GM18508 (cell line): ENCODE results near the gene SLC7A5.
"Not testable (repeated sequence)": the region's sequence is repeated elsewhere in the genome, so short reads cannot be mapped to it uniquely, and the experiment has no call there.

Source experiments
- ATAC-seq: cut with Tn5 transposase; IDR thresholded peaks from one replicate; pipeline ENCODE4 v1.9.1; 2021; ENCODE audit warnings: moderate number of reproducible peaks; ENCODE audit not compliant: insufficient read depth, unreplicated experiment

SLC7A5 gene

DNA sequence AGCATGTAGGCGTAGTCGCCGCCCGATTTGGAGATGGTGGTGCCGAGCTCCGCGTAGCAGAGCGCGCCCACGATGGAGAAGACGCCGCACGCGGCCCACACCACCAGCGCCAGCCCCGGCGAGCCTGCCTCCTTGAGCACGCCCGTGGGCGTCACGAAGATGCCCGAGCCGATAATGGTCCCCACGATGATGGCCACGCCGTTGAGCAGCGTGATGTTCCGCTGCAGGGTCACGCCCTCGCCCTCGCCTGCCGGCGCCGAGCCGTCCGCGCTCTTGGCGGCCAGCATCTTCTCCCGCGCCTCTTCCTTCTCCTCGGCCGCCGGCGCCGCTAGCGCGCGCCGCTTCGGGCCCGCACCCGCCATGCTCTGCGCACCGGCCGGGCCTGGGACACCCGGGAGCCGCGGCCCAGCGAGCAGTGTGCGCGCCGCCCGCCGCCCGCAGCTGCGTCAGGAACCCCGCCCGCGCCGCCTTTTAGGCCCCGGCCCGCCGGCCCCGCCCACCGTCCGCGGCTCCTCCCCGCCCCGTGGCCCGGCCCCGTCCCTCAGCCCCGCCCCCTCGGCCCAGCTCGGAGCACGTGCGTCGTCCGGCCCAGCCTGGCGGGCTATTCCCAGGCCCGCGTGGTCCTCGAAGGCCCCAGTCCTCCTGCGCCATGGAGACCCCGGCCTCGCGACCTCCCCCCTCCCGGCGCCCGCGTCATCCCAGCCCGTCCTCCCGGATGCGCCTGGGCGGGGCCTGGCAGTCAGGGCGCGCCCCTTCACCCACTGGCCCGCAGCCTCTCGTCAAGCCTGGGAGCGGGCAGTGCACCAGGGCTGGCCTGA lies at the start of gene SLC7A5:
SLC7A5 (minus strand) TSS at position 447 of the 818 bp plus-strand sequence; CDS start at position 362, 85 bp downstream.
- ATAC-seq = not testable (repeated sequence)

DNA sequence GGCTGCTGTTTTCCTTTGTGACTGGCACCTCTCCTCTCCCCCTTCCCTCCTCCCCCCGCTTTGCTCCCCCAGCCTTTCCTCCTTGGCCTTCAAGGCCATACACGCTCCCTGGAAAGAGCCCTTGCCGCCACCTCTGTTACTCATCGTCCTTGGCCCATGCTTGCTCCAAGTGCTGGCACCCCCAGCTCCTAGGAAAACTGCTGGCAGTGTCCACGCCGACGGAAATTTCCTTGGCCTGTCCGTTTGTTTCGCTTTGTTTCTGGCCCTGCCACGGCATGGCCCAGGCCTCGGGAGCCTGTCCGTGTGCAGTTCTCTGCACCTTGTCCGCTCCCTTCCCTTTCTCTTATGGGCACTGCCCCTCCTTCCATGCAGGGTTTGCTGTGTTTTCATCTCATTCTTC lies 49.0 kb upstream of the SLC7A5 start:
- no peak for ATAC-seq

DNA sequence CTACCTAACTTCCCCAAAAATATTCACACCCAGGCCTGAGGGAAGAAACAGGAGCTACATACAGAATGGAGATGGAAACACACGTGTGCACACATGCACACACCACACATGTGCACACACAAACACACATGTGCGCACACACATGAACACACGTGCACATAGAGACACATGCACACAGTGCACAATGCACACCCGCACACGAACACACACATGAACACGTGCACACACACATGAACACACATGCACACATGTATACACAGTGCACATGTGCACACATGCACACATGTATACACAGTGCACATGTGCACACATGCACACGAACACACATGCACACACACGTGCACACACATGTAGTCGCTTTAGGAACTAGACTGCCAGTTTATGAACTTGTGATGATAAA lies 48.2 kb upstream of the SLC7A5 start:
- no peak for ATAC-seq

DNA sequence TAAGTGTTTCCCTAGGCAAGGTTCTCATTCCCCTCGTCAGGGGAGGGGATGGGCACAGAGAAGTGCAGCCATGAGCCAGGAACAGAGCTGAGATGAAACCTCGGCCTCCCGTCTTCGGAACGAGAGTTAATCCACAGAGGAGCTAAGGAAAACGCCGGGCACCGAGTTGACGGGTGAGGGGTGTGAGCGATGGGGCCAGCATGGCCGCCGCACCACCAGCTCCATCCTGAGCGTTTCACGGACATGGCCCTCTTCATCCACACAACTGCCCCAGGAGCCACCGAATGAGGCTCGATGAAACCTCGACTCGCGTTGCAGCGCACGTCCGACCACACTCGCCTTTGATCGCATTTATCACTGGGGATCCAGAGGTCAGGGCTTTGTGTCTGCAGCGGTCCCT lies 45.5 kb upstream of the SLC7A5 start:
- ATAC-seq = no peak

DNA sequence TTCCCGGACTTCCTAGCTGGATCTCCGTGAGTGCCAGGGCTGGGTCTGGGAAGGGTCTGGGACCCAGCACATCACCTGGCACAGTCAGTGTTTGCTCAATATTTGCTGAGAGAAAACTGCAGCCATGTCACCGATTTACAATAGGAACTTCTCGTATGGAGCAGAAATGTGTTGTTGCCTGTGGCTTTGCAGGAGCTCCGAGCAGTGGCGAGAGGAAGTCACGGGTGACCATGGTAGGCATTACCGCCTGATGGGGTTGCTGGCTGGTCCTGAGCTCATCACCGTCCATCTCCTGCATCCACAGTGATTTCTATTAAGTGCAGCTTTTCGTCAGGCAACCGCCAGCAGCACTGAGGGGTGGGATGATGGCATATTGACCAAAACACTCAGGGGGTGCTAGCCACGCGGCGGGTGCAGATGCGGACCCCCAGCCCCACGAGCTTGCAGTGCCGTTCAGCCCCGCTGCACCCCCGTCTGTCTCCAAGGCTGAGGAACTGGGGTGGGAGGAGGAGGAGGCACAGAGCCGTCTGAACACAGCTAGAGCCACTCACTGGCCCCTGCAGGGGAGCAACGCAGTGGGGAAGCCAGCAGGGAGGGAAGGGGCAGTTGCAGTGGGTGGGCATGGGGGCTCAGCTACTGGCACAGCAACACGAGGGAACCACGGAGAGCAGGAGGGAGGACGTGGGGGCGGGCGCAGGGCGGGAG lies 44.9 kb upstream of the SLC7A5 start:
- not testable (repeated sequence) for ATAC-seq

DNA sequence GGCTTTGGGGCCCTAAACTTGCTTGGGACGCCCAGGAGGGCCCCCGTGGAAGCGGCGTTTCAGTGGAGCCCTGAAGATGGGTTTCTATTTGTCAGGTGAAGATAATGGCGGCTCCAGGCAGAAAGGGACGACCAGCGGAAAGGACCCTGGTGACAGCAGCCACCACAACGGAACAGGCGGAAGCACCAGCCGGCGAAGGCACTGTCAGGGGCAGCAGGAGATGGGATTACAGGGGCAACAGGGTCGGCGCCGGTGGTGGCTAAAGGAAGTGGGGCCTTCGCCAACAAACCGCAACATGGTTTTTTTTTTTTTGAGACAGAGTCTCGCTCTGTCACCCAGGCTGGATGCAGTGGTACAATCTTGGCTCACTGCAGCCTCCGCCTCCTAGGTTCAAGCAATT lies 43.4 kb upstream of the SLC7A5 start:
- ATAC-seq = not testable (repeated sequence)

DNA sequence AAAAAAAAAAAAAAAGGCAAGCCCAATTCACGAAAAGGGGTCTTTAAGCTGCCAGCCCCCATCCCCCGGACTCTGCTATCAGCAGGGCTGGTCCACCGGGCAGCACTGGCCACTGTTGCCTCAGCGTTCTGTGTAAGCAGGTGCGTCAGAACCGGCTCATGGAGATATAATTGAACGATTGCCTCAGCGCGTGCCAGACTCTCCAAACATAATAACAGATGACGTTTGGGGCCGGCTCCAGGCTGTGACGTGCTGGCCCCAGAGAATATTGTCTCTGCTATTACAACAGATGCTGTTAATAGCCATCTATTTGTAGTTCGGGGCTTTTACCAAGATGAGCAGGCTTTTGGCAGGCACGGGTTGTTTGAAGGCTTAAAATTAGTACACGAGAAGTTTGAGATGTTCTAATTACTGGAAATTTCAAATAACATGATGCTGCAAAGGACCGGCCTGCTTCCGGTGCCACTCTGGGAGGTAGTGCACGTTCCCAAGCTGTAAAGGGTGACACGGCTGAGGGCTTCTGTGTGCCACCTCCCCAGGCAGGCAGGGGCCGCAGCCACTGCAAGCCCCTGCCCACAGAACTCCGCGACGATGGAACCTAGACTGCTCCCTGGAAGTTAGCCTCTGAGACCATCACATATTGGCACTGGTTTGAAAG lies 41.9 kb upstream of the SLC7A5 start:
- ATAC-seq = not testable (repeated sequence)

DNA sequence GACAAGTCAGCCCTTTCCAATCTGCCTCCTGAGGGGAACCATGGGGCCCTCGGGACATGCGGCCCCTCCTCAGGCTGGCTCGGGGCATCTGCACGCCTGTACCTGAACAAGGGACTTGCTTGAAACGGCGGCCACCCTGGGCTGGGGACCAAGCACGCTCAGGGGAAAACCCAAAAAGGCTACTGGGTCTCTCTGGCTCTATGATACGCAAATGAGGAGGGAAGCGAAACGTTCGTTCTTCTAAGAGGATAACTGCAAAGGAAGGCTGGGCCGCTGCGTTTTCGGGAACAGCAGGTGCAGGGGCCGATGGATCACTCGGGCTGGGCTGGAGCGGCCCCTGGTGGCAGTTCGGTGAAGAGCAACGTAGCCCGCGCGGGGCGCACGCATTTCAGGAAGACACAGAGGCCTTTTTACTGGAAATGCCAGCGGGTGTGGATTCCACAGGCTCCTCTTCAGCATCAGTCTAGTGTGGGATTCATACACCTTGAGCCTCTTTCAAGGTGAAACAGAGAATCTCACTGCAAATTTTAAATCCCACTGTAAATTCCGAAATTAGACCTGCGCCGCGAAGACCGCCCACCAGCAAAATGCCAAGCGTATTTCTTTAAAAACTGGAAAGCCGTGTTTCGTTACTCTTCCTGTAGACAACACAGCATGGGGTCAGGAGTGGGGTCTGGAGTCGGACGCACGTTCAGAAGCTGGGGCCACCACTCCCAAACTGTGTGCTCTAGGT lies 40.1 kb upstream of the SLC7A5 start:
- not testable (repeated sequence) for ATAC-seq

DNA sequence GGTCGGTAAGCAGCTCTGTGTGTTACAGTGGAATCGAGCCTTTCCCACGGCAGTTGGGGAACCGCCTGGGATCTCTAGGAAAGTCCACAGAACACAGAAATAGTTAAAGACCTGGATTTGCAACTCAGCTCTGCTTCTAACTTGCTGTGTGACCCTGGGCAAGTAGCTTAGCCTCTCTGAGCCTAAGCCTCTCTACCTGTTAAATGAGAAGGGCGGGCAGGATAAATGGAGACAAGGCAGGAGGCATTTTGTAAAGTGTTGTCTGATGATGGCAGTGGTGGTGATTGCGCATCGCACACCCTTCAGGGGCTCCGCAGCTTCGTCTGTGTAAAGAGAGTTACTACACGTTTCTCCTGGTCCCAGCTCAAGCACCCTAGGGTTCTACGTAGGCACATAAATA lies 38.8 kb upstream of the SLC7A5 start:
- not testable (repeated sequence) for ATAC-seq

DNA sequence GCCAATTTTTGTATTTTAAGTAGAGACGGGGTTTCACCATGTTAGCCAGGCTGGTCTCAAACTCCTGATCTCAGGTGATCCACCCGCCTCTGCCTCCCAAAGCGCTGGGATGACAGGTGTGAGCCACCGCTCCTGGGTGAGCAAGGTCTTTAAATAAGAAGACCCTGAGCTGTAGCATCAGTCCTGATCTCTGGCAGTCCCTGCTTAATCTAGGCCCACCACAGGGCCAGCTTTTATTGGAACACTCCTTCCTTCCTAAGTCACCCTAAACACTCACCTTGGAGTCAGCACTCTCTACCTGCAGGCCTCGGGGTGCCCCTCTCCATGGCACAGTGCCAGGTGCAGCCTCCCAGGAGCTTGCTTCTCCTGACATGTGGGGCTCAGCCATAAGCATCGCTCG lies 36.2 kb upstream of the SLC7A5 start:
- ATAC-seq = not testable (repeated sequence)

DNA sequence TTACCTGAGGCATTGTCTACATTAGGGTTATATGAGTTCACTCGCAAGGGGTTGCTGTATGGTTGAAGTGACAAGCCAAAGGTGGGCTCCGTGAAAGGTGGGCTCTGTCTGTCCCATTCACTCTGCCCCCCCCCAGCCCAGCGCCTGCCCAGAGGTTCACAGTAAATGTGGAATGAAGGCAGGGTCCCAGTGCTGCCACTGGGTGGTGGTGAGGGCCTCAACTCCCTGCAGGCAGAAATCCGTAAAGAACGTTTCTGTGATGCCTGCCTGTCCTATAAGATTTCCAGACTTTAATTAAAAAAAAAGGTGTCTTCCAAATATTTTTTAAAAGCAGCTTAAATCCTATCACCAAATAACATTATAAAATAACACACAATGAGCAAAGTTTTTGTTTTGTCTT lies 35.7 kb upstream of the SLC7A5 start:
- not testable (repeated sequence) for ATAC-seq

DNA sequence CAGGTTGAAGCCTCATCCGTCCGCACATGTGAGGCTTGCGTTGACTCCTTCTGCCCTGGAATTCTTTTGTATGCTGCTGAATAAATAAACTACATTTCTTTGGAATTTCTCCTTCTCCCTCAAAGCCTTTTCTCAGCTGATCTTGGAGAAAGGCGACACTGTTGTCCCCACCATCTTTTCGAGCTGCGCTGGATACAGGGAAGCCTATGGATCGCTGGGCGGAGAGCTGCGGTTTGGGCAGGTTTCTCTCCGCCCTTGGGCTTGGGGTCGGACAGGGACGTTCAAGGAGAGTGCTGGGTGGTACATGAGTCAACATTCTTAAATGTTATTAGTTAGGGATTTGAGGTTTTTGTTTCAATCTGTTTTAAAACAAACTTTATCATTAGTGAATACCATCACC lies 31.2 kb upstream of the SLC7A5 start:
- ATAC-seq = not testable (repeated sequence)

DNA sequence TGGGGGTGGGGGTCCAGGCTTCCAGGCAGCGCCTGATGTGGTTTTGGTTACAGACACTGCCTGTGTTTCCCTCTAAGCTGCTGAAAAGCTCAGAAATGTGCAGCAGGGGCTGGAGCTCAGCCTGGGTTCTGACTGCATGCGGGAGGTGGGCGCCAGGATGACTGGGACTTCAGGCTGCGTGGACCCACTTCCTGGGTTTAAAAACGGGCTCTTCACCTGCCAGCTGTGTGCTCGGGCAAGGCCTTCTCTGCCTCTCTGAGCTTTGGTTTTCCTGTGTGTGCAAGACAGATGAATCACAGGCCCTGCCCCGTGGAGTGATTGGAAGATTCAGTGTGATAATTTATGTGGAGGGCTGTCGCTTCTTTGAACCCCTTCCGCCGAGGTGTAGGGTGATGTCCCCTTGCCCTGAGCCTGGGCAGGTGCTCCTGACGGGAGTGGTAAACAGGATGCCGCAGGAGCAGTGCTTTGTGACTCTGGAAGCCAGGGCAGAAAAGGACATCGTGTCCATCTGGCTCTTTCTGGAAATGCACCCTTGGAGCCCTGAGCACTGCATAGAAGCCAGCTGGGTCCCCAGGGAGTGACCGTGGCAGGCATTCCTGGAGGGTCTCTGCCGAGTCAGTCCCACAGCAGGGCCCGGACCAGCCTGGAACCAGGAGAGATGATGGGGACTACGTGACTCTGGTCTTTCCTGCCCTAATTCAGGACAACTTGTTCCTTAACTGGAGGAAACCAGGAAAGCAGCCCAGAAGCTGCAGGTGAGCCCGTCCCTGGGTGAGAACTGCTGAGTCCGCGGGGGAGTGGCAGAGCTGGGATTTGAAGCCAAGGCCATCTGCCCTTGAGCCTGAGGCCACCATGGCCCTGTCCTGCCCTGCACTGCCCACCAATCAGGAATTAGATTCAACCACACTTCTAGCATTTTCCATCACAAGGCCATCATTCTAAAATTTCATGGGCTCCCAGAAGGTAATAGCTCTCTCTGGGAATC lies 28.5 kb upstream of the SLC7A5 start:
- ATAC-seq = no peak

DNA sequence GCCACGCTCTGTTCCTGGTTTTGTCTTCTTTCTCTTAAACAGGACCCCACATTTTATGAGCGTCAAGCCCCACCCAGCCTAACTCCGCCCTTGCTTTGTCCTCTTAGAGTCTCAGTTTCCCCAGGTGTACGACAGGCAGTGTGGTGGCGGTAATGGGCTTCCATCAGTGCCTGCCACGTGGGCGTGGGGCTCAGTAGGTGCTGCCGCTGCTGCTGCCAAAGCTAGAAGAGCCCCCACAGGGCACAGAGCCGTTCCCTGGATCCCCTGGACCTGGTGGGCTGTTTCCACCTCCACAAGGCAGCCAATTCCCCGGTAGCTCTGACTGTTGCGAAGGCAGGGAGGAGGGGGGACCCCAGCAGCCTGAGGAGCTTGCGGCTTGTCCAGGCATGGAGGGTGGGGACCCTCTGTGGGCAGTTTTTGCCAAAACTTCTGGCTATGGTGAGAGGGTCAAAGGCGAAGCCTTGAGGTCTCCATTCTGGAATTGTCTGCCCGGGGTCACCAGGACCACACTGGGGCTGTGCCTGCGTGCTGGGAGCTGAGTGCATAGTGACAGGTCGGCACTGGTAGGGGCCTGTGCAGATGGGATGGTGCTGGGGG lies 27.7 kb upstream of the SLC7A5 start:
- not testable (repeated sequence) for ATAC-seq

DNA sequence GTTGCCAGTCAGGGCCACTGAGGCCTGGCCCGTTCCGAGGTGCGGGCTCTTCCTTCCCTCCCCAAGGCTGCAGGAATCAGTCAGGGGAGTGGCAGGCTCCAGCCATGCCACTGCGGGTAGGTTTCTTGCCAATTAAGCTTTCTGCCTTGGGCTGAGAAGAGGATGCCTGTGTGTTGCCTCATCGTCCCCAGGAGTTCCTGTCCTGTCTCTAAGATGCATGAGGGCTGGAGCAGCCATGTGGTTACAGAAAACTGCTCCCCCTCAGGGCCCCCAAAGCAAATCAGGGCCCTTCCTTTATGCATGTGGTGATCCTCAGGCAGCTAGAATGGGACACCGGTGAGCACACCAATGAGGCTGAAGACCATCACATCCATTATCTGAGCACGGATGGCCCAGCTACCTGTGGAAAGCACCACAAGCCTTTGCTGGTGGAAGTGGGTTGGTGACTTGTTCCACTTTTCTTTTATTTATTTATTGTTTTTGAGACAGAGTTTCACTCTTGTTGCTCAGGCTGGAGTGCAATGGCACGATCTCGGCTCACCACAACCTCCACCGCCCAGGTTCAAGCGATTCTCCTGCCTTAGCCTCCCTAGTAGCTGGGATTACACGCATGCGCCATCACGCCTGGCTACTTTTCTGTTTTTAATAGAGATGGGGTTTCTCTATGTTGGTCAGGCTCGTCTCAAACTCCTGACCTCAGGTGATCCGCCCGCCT lies 27.0 kb upstream of the SLC7A5 start:
- not testable (repeated sequence) for ATAC-seq

DNA sequence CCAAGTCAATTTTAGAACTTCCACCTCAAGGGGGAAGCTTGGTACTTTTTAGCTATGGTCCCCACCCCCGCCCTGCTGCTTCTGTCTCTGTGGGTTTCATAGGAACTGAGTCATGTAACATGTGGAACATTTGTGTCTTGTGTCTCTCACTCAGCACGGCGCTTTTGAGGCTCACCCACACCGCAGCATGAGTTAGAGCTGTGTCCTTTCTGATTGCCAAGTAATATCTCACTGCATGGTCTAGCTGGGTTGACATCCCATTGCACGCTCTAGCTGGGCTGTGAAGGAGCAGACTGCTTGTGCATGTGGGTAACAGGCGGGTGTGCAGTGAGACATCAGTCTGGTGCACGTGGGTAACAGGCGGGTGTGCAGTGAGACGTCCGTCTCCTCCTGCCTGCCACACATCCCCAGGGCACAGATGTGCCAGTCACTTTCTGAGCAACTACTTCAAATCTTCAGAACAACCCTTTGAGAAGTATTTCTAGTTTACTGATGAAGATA lies 26.4 kb upstream of the SLC7A5 start:
- no peak for ATAC-seq

DNA sequence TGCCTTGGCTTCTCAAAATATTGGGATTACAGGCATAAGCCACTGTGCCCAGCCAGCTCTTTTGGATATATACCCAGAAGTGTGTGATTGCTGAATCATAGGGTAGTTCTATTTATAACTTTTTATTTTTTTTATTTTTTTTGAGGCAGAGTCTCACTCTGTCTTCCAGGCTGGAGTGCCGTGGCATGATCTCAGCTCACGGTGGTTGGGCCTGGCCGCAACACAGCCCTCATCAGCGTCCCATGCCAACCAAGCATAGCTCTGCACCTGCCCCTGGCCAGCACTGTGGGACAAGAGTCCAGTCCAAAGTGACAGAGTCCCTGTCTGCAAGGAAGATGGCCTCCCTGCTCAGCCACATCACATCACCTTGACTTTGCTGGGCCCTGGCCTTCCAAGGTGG lies 24.7 kb upstream of the SLC7A5 start:
- ATAC-seq = not testable (repeated sequence)

DNA sequence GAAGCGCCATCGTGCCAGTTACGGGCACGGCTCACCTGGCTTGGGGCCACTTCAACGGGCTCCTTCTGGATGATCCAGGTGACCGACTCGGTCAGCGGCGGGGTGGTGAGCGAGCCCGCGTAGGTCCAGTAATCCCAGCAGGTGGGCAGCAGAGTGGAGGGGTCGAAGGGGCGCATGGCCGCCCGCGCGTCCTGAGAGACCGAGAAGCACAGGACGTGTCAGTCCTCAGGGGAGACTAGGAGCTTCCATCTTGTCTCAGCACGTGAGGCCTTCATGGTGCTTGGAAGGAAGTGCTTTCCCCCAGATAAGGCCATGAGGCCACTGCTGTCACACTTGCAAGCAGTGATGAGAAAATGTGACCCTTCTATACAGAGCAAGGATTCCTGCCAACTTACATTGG lies 22.5 kb upstream of the SLC7A5 start:
- ATAC-seq = no peak
